NT2/D1 (cell line): ENCODE data around the gene EPB41L5.

Source experiments
- SUZ12 ChIP-seq: IDR thresholded peaks from 2 replicates; pipeline ENCODE4 v1.6.1; 2011; ENCODE audit not compliant: insufficient read length, insufficient read depth; ENCODE audit errors: extremely low read depth
- YY1 ChIP-seq: IDR thresholded peaks from 2 replicates; pipeline ENCODE4 v1.6.1; 2011; ENCODE audit not compliant: insufficient read length, insufficient read depth

DNA sequence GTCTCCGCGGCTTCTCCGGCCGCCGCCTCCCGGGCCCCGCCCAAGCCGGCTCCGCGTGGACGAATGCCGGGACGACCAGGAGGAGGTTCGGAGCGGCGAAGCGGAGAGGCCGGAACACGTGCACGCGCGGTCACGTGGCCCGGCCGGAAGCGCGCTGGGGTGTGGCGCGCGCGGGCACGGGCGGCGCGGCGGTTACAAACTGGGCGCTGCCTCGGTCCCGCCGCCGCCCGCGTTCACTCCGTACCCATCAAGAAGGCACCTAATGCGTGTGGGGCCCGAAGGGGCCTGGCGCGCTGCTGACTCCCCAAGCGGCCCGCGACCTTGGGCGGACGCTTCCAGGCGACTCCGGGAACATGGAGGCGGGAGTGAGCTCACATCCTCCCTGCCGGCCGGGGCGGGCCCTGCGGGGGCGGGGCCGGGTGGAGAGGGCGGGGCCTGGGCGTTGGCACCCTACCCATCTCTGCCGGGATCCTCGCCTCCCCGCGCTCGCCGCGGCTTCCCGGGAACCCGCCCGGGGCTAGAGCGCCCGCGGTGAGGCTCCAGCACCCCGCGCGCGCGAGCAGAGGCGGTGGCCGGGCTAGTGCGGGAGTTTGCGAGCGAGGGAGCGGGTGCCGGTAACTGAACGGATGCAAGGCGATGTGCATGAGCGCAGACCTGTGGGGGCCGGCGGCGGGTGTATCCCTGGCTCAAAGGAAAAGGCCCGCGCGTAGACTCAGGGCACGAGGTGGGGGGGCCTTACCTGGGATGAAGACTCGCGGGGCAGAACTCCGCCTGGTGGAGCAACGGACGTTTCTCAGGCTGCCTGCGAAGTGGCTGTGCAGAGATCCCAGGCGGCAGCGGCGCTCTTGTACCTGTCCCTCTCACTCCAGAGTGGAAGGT lies 210.4 kb downstream of the EPB41L5 start, which contains the start of gene TMEM185B:
- TF ChIP-seq SUZ12 (no peak), YY1 (no peak)
